ENCODE data around the gene OR4N5.
"Not testable (repeated sequence)": the region's sequence is repeated elsewhere in the genome, so short reads cannot be mapped to it uniquely, and the experiment has no call there.

The OR4N5 gene, protein sequence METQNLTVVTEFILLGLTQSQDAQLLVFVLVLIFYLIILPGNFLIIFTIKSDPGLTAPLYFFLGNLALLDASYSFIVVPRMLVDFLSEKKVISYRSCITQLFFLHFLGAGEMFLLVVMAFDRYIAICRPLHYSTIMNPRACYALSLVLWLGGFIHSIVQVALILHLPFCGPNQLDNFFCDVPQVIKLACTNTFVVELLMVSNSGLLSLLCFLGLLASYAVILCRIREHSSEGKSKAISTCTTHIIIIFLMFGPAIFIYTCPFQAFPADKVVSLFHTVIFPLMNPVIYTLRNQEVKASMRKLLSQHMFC

GRCh38 chr14:20138520-20138919, at the start of gene OR4N5:
OR4N5 (plus strand) TSS chr14:20138820; CDS start chr14:20143736, 4,916 bp downstream.
- Histone ChIP-seq H3K9me3 (ENCODE audit: insufficient read depth, low read length) (no peaks in the 10 kb centered on the region), H3K36me3 (ENCODE audit: insufficient read depth, insufficient read length, low read length) (no peaks in the 10 kb centered on the region), H3K4me1 (ENCODE audit: insufficient read depth, insufficient read length) (no peaks in the 10 kb centered on the region), H3K9ac (ENCODE audit: insufficient read length, low read depth) (no peak within 1 kb of the TSS), H3K27me3 (ENCODE audit: insufficient read depth, insufficient read length) (no peaks in the 10 kb centered on the region), H3K4me3 (ENCODE audit: insufficient read length, low read depth) (no peak within 1 kb of the TSS)
- no peak for DNase-seq (ENCODE audit: low read depth, low spot score)
- TF ChIP-seq ZNF274 (IDR thresholded peaks at IDR 0.05; ENCODE audit: low read depth, low read length) (no peak), SUZ12 (IDR thresholded peaks at IDR 0.05; ENCODE audit: extremely low read depth, insufficient read depth, insufficient read length) (no peak), YY1 (IDR thresholded peaks at IDR 0.05; ENCODE audit: insufficient read depth, insufficient read length) (no peak)

GRCh38 chr14:20092050-20092449, 46.6 kb upstream of the OR4N5 start:
- Histone ChIP-seq H3K27me3 (ENCODE audit: insufficient read depth, insufficient read length) (no peaks in the 10 kb centered on the region), H3K9ac (ENCODE audit: insufficient read length, low read depth) (no peak overlapping the region), H3K4me3 (ENCODE audit: insufficient read length, low read depth) (no peak overlapping the region), H3K9me3 (ENCODE audit: insufficient read depth, low read length) (no peaks in the 10 kb centered on the region), H3K4me1 (ENCODE audit: insufficient read depth, insufficient read length) (no peaks in the 10 kb centered on the region), H3K36me3 (ENCODE audit: insufficient read depth, insufficient read length, low read length) (no peaks in the 10 kb centered on the region)
- TF ChIP-seq ZNF274 (IDR thresholded peaks at IDR 0.05; ENCODE audit: low read depth, low read length) (no peak), SUZ12 (IDR thresholded peaks at IDR 0.05; ENCODE audit: extremely low read depth, insufficient read depth, insufficient read length) (no peak), YY1 (IDR thresholded peaks at IDR 0.05; ENCODE audit: insufficient read depth, insufficient read length) (no peak)
- no peak for DNase-seq (ENCODE audit: low read depth, low spot score)

DNA sequence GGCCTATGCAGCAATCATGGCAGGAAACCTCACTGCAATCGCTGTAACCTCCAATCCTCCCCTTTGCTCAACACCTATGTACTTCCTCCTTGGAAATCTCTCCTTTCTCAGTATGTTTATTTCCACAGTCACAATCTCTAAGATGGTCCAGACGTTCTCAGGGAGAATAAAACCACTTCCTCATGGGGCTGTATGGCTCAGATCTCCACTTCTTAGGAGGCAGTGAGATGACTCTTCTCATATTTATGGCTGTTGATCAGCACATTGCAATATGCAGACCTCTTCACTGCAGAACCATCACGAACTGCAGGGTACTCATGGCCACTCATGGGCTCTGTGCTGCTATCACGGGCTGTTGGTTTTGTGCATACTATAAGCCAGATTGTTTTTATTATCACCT, 45.2 kb upstream of the OR4N5 start:
- no peak for DNase-seq (ENCODE audit: low read depth, low spot score)

GRCh38 chr14:20098926-20099770, 39.5 kb upstream of the OR4N5 start:
- not testable (repeated sequence) for H3K9me3 ChIP-seq (ENCODE audit: insufficient read depth, low read length); H3K27me3 ChIP-seq (ENCODE audit: insufficient read depth, insufficient read length); H3K36me3 ChIP-seq (ENCODE audit: insufficient read depth, insufficient read length, low read length); H3K9ac ChIP-seq (ENCODE audit: insufficient read length, low read depth); DNase-seq (ENCODE audit: low read depth, low spot score); H3K4me3 ChIP-seq (ENCODE audit: insufficient read length, low read depth); H3K4me1 ChIP-seq (ENCODE audit: insufficient read depth, insufficient read length)

More for the DNA sequence above, 45.2 kb upstream of the OR4N5 start:
- H3K4me1 ChIP-seq (ENCODE audit: insufficient read depth, insufficient read length), result no peaks in the 10 kb centered on the region
- peaks cover 2% of the 10 kb centered on the region; the same call in 1 of the 2 replicates for H3K9me3 ChIP-seq (ENCODE audit: insufficient read depth, low read length)
- TF ChIP-seq SUZ12 (IDR thresholded peaks at IDR 0.05; ENCODE audit: extremely low read depth, insufficient read depth, insufficient read length) (no peak), ZNF274 (IDR thresholded peaks at IDR 0.05; ENCODE audit: low read depth, low read length) (no peak), YY1 (IDR thresholded peaks at IDR 0.05; ENCODE audit: insufficient read depth, insufficient read length) (no peak)
- no peak overlapping the region for H3K4me3 ChIP-seq (ENCODE audit: insufficient read length, low read depth)
- H3K36me3 ChIP-seq (ENCODE audit: insufficient read depth, insufficient read length, low read length), result no peaks in the 10 kb centered on the region
- H3K9ac ChIP-seq (ENCODE audit: insufficient read length, low read depth), result no peak overlapping the region
- no peaks in the 10 kb centered on the region for H3K27me3 ChIP-seq (ENCODE audit: insufficient read depth, insufficient read length)

DNA sequence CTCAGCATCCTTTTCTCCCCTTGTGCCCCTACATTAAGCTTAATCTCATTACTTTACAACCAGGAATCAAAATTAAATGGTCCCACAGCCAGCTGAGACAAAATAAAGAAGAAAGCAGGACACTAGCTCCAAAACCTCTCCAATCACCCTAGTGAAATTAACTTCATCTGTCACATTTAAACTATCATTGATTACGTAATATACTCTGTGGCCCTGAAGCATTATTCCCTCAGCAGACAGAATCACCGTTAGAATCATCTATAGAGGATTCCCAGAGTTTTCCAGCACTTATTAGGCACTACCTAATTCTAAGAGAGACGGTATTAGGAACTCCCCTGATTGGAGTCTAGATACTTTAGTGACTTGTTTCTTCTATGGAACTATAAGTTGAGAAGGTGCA, 28.2 kb upstream of the OR4N5 start, which contains the start of gene OR4K17:
TSS of gene OR4K17 (plus strand) at position 302 of the 400 bp plus-strand sequence. CDS start 6,761 bp downstream, outside the sequence.
- H3K4me1 ChIP-seq (ENCODE audit: insufficient read depth, insufficient read length), result no peaks in the 10 kb centered on the region
- TF ChIP-seq YY1 (IDR thresholded peaks at IDR 0.05; ENCODE audit: insufficient read depth, insufficient read length), result no peak
- TF ChIP-seq ZNF274 (IDR thresholded peaks at IDR 0.05; ENCODE audit: low read depth, low read length), result no peak
- no peaks in the 10 kb centered on the region for H3K9me3 ChIP-seq (ENCODE audit: insufficient read depth, low read length)
- no peak for DNase-seq (ENCODE audit: low read depth, low spot score)
- no peaks in the 10 kb centered on the region for H3K27me3 ChIP-seq (ENCODE audit: insufficient read depth, insufficient read length)
- no peak within 1 kb of the TSS for H3K4me3 ChIP-seq (ENCODE audit: insufficient read length, low read depth)
- no peak within 1 kb of the TSS for H3K9ac ChIP-seq (ENCODE audit: insufficient read length, low read depth)
- no peaks in the 10 kb centered on the region for H3K36me3 ChIP-seq (ENCODE audit: insufficient read depth, insufficient read length, low read length)

- Histone ChIP-seq H3K4me3 (ENCODE audit: insufficient read length, low read depth) (no peak overlapping the region), H3K4me1 (ENCODE audit: insufficient read depth, insufficient read length) (no peaks in the 10 kb centered on the region), H3K36me3 (ENCODE audit: insufficient read depth, insufficient read length, low read length) (no peaks in the 10 kb centered on the region), H3K9ac (ENCODE audit: insufficient read length, low read depth) (no peak overlapping the region), H3K27me3 (ENCODE audit: insufficient read depth, insufficient read length) (no peaks in the 10 kb centered on the region), H3K9me3 (ENCODE audit: insufficient read depth, low read length) (no peaks in the 10 kb centered on the region)
- no peak for TF ChIP-seq ZNF274 (IDR thresholded peaks at IDR 0.05; ENCODE audit: low read depth, low read length)
- no peak for TF ChIP-seq SUZ12 (IDR thresholded peaks at IDR 0.05; ENCODE audit: extremely low read depth, insufficient read depth, insufficient read length)
- no peak for TF ChIP-seq YY1 (IDR thresholded peaks at IDR 0.05; ENCODE audit: insufficient read depth, insufficient read length)
- no peak for DNase-seq (ENCODE audit: low read depth, low spot score)
Measured at GRCh38 chr14:20112321-20112720, 26.3 kb upstream of the OR4N5 start.

DNA sequence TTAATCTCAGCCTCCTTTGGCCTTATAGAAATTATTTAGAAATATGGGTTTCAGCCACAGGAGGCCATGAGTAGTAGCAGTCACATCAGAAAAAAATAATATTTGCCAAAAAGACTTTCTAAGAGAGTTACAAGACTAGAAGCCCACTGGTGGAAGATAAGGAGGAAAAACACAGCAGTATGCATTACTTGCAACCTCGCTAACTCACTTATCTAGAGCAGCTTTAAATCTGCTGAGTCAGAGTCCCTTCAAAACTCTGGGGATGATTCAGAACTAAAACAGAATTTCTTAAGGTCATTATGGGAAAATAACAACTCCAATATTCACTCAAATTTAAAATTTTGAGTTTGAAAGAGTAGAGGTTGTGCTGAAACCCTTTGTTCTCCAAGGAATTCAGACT, 21.9 kb upstream of the OR4N5 start:
- H3K27me3 ChIP-seq (ENCODE audit: insufficient read depth, insufficient read length), result no peaks in the 10 kb centered on the region
- DNase-seq (ENCODE audit: low read depth, low spot score), result no peak
- no peak overlapping the region for H3K4me3 ChIP-seq (ENCODE audit: insufficient read length, low read depth)
- H3K9ac ChIP-seq (ENCODE audit: insufficient read length, low read depth), result no peak overlapping the region
- TF ChIP-seq SUZ12 (IDR thresholded peaks at IDR 0.05; ENCODE audit: extremely low read depth, insufficient read depth, insufficient read length) (no peak), YY1 (IDR thresholded peaks at IDR 0.05; ENCODE audit: insufficient read depth, insufficient read length) (no peak), ZNF274 (IDR thresholded peaks at IDR 0.05; ENCODE audit: low read depth, low read length) (no peak)
- H3K9me3 ChIP-seq (ENCODE audit: insufficient read depth, low read length), result peaks cover 20% of the 10 kb centered on the region; the same call in 1 of the 2 replicates
- H3K4me1 ChIP-seq (ENCODE audit: insufficient read depth, insufficient read length), result no peaks in the 10 kb centered on the region
- H3K36me3 ChIP-seq (ENCODE audit: insufficient read depth, insufficient read length, low read length), result no peaks in the 10 kb centered on the region

Data from NT2/D1 (cell line).